ENCODE results near the gene OSBPL6.

DNA sequence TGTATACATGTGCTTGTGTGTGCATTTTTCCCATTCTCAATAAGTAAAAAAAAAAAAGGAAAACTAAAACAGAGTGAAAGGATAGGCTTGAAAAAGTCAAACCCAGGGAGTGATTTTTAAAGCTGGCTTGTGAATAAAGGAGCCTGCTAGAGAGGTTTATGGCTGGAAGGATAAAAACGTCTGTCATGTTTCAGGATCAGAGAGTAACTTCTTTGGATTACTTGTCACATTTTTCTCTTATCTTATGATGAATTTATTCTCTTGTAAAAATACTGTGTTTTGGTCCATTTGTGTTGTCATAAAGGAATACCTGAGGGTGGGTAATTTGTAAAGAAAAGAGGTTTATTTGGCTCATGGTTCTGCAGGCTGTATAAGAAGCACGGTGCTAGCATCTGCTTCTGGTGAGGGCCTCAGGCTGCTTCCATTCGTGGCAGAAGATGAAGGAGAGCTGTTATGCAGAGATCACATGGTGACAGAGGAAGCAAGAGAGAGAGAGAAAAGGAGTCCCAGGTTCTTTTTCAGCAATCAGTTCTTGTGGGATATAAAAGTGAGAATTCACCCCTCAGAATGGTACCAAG lies 89.1 kb downstream of the OSBPL6 start:
- TF ChIP-seq RAD21 (conservative IDR thresholded peaks at IDR 0.05), result no peak
- TF ChIP-seq, protein P1, sequence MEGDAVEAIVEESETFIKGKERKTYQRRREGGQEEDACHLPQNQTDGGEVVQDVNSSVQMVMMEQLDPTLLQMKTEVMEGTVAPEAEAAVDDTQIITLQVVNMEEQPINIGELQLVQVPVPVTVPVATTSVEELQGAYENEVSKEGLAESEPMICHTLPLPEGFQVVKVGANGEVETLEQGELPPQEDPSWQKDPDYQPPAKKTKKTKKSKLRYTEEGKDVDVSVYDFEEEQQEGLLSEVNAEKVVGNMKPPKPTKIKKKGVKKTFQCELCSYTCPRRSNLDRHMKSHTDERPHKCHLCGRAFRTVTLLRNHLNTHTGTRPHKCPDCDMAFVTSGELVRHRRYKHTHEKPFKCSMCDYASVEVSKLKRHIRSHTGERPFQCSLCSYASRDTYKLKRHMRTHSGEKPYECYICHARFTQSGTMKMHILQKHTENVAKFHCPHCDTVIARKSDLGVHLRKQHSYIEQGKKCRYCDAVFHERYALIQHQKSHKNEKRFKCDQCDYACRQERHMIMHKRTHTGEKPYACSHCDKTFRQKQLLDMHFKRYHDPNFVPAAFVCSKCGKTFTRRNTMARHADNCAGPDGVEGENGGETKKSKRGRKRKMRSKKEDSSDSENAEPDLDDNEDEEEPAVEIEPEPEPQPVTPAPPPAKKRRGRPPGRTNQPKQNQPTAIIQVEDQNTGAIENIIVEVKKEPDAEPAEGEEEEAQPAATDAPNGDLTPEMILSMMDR (IDR thresholded peaks at IDR 0.05; ENCODE audit: poor library complexity, severe bottlenecking), result no peak
- TF ChIP-seq EP300 (conservative IDR thresholded peaks at IDR 0.05; ENCODE audit: poor library complexity, severe bottlenecking), result no peak
- TF ChIP-seq MXI1 (conservative IDR thresholded peaks at IDR 0.05; ENCODE audit: poor library complexity, severe bottlenecking), result no peak
- TF ChIP-seq POLR2AphosphoS5 (IDR thresholded peaks at IDR 0.05), result no peak
- TF ChIP-seq EZH2 (IDR thresholded peaks at IDR 0.05; ENCODE audit: borderline replicate concordance, insufficient read depth, low read length, poor library complexity, severe bottlenecking), result no peak
- TF ChIP-seq, protein P2, sequence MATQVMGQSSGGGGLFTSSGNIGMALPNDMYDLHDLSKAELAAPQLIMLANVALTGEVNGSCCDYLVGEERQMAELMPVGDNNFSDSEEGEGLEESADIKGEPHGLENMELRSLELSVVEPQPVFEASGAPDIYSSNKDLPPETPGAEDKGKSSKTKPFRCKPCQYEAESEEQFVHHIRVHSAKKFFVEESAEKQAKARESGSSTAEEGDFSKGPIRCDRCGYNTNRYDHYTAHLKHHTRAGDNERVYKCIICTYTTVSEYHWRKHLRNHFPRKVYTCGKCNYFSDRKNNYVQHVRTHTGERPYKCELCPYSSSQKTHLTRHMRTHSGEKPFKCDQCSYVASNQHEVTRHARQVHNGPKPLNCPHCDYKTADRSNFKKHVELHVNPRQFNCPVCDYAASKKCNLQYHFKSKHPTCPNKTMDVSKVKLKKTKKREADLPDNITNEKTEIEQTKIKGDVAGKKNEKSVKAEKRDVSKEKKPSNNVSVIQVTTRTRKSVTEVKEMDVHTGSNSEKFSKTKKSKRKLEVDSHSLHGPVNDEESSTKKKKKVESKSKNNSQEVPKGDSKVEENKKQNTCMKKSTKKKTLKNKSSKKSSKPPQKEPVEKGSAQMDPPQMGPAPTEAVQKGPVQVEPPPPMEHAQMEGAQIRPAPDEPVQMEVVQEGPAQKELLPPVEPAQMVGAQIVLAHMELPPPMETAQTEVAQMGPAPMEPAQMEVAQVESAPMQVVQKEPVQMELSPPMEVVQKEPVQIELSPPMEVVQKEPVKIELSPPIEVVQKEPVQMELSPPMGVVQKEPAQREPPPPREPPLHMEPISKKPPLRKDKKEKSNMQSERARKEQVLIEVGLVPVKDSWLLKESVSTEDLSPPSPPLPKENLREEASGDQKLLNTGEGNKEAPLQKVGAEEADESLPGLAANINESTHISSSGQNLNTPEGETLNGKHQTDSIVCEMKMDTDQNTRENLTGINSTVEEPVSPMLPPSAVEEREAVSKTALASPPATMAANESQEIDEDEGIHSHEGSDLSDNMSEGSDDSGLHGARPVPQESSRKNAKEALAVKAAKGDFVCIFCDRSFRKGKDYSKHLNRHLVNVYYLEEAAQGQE (IDR thresholded peaks at IDR 0.05; ENCODE audit: borderline replicate concordance), result no peak
- TF ChIP-seq TAF1 (IDR thresholded peaks at IDR 0.05; ENCODE audit: low read depth), result no peak
- no peak for TF ChIP-seq SMC3 (conservative IDR thresholded peaks at IDR 0.05; ENCODE audit: poor library complexity)
